HG02763 (cell line): ENCODE results near the gene FLNB.

ENCODE experiments used
- ATAC-seq: cut with Tn5 transposase; IDR thresholded peaks from one replicate; pipeline ENCODE4 v1.9.1; 2021; ENCODE audit warnings: mild to moderate bottlenecking, moderate library complexity; ENCODE audit not compliant: unreplicated experiment

Gene FLNB

DNA sequence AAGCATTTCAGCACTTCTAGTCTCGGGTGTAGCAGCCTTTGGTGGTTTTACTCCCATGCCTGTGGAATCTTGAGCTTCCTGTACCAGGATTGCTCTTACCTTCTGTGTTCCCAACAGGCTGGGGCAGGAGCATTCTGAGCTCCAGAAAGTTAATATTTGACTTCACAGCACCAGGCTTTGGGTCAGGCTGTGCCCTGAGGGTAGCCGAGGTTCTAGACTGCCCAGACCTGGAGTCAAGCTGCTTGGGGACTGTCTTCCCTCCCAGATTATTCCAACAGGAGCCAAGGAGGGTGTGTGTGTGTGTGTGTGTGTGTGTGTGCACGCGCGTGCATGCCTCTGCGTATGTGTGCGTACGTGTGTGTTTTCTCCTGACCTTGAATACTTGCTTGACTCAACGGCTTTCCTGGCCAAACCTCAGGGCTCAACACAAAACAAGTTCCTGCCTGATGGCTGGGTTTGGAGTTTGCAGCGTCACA, 94.8 kb downstream of the FLNB start:
- no peak for ATAC-seq

DNA sequence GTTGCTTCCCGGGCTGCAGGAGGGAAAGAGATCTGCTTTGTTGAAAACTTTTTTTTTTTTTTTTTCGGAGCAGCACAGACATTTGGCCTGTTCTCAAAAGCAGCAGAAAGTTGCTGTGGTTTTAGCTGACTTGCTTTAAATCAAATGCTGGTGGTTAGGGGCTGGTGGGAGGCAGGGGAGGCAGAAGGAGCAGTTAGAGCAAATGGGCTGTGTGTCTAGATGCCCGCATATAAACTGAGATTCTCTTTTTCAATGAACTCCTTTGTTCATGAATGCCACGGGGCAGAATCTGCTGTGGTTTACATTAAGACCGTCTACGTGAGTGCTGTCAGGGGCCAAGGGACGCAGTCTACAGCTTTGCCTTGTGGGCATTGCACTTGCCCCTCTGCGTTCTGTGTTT, 95.9 kb downstream of the FLNB start:
- ATAC-seq, result no peak

DNA sequence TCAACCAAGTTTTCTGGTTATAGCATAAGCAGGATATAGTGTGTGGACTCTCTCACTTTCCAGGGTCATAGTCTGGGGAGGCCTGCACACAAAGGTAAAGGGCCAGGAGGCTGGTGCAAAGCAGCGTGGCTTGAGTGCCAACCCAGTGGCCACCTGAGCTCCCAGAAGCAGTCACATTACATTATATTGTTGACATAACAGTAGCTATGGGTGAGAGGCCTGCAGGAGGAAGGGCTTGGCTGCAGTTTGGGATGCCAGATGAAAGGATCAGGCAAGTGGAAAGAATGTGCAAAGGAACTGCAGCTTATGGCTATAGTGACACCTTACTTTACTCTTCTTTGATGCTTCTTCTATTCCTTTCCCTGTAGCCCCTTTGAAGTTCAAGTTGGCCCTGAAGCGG, 96.5 kb downstream of the FLNB start:
- ATAC-seq, result no peak

DNA sequence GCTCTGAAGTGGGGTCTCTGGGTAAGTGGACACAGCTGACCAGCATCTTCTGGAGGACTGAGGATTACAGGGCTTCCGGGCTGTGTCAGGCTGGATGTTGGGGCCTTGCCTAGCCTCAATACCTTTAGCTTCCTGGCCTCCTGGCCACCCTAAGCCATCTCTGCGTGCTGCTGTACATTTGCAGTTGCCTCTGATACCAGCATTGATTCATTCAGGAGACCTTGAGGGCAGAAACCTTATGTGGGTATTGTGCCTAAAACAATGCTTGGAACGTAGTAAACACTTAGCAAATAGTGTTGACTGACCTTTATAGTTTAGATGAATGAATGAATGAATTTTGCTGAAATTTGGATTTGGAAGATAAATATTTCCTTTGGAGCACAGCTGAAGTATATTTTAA, 97.0 kb downstream of the FLNB start:
- no peak for ATAC-seq

DNA sequence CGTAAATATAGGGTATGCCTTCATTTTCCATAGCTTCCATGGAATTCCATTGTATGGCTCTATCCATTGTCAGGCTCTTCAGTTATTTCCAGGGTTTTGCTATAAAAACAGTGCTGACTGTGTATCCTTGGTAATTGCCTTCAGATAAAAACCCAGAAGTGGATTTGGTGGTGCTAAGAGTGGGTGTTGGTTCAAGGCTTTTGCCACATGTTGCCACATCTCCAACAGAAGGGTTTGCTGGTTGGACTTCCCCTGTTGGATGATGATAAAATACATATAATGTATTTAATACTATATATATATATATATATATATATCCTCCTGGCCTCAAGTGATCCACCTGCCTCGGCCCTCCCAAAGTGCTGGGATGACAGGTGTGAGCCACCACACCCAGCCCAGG, 97.8 kb downstream of the FLNB start:
- no peak for ATAC-seq

DNA sequence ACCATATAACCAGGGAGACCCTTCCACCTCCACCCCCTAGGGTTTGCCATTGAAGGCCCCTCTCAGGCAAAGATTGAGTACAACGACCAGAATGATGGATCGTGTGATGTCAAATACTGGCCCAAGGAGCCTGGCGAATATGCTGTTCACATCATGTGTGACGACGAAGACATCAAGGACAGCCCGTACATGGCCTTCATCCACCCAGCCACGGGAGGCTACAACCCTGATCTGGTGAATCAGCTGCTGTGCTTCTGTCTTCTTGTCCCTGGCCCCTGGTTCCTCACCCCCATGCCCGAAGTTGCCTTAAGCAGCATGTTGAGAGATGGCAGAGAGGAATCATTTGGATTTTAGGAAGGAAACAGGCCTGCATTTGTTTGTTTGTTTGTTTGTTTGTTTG, 98.4 kb downstream of the FLNB start:
- no peak for ATAC-seq

DNA sequence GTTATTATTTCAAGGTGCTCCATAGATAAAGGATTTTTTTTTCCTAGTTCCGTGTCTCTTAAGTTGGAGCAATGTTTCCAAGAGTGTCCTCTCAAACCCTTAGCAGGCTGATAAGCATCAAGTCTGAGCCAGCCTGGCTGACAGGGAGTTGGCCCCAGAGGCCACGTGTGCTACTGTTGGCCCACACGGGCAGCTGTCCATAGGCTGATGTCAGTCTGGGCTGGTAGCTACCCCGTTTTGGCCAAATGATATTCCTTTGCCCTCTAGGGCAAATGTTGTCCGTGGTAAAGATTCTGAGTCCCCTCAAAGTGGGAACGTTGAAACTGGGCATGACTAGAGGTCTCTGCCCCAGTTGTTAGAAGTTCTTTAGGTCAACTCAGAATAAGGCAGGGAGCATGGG, 99.4 kb downstream of the FLNB start:
- no peak for ATAC-seq

DNA sequence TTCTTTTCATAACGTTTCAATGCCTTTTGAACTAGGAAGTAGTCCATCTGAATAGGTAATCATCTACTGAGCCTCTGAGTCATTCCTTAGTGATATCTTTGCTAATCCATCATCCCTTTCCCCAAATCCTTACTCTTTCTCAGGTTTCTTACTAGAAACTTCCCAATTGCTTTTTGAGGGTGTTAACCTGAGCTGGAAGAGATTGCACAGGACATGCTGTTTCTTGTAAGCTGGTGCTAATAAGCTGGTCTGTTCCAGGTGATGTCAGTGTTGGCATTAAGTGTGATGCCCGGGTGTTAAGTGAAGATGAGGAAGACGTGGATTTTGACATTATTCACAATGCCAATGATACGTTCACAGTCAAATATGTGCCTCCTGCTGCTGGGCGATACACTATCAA, 101.5 kb downstream of the FLNB start:
- ATAC-seq, result no peak

DNA sequence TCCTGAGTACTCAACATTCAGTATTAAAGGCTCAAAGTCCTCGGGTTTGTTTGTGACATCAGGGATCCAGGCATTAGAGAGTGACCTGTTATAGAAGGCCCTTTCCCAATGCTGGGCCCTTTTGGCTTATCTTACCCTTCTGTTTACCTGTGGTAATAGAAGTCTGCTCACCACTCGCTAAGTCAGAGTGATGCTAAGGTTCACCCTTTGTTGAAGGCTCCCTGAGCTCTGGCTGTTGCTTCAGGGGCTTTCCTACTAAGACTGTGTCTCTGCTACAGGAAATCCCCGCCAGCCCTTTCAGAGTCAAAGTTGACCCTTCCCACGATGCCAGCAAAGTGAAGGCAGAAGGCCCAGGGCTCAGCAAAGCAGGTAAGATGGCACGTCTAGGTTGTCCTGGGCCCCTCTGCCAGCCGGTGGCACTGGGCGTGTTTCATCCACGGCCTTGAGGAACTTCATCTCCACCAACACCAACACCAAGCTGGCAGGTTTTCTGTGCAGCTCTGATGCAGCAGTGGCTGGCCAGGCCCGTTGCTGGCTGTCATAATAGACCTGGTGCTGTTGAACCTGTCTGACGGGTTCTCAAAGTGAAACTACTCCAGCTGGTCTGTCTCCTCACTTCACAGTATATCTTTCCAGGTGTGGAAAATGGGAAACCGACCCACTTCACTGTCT, 103.4 kb downstream of the FLNB start:
- ATAC-seq, result peak; percentile 48

DNA sequence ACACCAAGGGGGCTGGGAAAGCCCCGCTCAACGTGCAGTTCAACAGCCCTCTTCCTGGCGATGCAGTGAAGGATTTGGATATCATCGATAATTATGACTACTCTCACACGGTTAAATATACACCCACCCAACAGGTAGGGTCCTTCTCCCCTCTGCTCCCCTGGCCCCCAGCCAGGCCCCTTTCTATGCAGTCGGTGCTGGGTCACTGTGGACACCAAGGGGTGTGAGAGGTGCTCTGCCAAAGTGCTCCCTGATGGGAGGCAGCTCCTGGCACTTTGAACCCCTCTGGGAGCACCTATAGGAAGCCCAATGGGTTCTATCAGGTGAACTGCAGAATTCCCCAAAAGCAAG, 103.9 kb downstream of the FLNB start:
- no peak for ATAC-seq

DNA sequence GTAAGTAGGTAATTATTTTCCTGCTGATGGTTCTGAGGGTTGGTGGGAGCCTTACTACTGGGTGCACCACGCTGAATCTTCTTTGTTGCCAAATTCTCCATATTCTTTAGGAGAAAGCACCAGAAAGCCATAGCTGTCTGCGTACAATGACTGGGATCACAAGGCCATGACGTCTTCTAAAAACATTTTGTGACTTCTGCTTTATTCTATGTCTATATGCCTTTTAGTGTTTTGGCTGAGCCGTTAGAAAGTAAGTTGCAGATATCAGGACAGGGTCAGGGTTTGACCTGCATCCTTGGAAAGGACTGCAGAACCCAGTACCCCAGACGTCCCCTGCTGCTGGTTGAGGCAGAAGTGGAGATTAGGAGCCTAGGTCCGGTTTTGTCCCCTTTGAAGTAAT, 107.0 kb downstream of the FLNB start:
- ATAC-seq, result no peak

DNA sequence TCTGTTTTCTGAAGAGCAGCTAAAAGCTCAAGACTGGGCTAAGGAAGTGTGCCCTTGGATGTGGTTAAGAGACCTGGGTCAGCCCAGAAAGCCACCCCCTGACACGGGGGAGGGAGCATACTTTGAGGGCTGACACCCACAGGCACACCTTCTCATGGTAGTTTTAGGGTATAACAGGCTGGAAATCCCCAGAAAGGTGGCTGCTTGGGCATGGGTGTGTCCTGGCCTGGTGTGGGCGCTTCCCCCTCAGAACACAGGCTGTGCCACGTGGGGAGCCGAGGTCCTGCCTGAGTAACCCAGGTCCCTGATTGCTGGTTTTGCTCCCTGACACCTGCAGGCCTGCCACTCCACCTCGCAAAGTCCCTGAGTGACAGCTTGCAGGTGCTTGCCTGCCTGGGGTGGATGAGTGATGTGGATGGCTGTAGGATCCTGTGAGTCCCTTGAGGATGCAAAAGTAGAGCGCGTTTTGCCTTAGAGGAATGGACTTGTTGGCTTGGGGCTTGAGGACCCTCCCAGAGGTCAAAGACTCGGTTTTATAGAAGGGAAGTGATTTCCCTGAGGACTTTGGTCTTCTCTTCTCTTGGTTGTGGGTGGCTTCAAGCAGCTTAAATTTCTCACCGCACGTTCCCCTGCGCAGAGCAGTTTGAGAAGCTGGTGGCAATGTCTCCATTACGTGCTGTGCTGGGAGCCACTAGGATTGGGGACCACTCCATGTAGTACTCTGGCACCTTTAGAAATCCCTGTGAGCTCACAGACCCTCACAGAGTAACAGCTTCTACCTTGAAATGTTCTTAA, 108.1 kb downstream of the FLNB start:
- peak; percentile 65 for ATAC-seq

DNA sequence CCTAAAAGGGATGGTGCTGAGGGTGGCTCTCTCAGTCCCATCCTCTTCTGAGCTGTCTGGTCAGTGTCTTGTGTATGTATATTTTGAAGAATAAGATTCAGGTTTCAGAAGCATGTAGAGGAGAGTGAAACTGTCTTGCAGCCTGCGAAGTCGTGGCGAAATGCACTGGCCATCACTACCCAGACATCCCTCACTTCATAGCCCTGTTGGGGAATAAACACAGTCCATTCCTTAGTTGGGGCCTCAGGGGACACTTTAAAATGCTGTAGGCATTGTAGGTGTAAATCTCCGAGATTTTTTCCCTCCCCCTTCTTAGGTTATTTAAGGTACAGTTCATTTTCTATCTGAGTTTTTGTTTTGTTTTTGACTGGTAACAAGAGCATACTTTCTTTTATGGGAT, 108.8 kb downstream of the FLNB start:
- ATAC-seq, result peak; percentile 11

DNA sequence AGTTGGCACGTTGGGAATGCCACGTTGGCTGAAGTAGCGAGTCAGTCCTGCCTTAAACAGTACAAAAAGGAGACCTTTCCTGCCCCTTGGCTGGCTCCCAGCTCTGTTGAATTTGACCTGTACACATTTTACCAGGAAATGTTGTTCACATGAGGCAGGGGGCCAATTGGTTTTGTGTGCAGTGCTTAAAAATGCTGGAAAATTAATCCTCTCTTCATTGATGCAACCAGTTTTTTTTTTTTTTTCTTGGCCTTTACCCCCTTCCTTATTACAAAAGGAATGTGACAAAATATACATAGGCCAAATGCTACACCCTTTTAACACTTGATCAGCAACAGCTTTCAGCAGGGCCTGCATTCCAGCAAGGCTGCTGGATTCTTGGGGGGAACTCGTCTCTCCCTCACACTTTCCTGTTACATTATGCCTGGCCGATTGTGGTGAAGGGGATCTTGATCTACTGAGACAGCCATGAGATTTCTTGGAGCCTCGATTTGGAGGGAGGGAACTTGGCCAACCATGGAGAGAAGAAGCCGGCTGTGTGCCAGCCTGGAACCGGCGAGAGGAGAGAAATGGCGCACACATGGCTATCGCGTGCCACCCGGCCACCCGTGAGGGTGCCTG, 109.4 kb downstream of the FLNB start:
- no peak for ATAC-seq

DNA sequence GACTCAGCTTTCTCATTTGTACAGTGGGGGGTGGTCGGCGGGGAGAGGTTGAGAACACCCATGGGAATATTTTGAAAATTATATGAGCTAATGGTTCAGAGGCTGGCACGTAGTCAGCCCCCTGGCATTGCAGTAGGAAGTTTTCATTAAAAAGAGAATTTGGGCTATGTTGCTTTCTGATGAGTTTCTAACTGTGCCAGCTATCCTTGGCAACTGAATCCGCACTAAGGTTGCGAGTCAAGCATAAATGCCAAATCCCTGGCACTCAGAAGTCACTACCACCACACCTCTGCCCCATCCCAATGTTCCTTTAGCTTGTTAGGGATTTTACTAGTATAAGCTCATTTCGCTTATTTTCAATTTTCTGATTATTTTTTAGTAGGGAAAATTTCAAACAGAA, 111.0 kb downstream of the FLNB start:
- ATAC-seq, result no peak

DNA sequence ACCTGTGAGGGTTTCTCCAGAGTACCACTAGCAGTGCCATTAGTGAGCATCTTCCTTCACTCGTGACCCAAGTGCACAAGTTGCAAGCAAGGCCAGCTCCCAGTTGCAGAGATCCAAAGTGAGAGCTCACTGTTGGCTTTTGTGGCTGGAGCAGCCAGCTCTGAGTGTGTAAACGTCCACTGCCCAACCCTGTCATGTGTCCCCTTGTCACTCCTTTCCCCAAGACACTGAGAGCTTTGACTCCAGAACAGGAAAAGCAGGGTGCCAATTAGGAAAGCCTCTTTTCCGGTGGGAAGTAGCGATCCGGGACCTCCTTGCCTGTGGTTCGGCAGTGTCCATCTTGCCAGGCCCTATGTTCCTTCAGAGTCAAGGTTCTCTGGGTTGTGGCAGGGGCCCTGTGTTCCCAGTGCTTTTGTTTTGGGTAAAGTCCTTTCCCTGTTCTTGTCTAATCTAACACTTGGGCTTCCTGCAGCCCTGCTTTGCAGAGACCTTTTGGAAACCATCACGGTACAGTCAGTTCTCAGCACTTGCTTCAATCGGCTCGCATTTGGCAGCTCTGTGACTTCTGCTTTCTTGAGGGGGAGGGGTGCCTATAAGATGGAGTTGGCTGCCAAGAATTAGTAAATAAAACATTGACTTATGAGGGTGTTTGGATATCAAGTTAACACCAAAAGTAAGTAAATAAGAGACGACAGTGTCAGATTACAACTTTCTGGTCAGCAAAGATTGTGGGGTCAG, 112.0 kb downstream of the FLNB start:
- ATAC-seq, result no peak

DNA sequence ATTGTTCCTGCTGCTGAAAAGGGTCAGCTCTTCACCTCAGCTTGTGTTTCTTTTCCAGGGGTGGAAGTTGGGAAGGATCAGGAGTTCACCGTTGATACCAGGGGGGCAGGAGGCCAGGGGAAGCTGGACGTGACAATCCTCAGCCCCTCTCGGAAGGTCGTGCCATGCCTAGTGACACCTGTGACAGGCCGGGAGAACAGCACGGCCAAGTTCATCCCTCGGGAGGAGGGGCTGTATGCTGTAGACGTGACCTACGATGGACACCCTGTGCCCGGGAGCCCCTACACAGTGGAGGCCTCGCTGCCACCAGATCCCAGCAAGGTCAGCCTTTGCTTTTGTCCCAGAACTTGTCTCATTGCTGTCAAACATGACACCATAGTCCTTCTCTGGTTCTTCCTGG, 113.0 kb downstream of the FLNB start:
- ATAC-seq, result no peak

DNA sequence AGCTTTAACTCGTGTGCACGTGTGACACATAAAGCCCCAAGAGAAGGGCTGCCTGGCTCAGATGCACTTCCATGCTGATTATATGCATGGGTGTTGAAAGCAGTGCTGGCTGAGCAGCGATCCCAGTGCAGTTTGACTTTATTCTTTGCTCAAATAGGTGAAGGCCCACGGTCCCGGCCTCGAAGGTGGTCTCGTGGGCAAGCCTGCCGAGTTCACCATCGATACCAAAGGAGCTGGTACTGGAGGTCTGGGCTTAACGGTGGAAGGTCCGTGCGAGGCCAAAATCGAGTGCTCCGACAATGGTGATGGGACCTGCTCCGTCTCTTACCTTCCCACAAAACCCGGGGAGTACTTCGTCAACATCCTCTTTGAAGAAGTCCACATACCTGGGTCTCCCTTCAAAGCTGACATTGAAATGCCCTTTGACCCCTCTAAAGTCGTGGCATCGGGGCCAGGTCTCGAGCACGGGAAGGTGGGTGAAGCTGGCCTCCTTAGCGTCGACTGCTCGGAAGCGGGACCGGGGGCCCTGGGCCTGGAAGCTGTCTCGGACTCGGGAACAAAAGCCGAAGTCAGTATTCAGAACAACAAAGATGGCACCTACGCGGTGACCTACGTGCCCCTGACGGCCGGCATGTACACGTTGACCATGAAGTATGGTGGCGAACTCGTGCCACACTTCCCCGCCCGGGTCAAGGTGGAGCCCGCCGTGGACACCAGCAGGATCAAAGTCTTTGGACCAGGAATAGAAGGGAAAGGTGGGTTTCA, 114.9 kb downstream of the FLNB start:
- ATAC-seq, result no peak

DNA sequence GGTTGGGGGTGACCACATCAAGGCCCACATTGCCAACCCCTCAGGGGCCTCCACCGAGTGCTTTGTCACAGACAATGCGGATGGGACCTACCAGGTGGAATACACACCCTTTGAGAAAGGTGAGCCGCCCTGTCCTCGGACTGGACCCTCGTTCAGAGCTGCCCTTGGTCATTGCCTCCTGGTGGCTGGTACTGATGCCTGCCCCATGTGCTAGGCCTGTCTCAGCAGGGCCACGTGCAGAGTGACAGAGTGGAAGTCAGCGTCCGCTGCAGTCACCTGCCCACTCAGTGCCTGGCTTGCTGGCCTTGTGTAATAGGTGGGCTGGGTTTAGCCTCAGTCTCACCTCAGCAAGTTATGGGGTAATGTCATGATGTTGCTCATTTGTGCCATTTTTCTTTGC, 116.2 kb downstream of the FLNB start:
- ATAC-seq, result no peak

DNA sequence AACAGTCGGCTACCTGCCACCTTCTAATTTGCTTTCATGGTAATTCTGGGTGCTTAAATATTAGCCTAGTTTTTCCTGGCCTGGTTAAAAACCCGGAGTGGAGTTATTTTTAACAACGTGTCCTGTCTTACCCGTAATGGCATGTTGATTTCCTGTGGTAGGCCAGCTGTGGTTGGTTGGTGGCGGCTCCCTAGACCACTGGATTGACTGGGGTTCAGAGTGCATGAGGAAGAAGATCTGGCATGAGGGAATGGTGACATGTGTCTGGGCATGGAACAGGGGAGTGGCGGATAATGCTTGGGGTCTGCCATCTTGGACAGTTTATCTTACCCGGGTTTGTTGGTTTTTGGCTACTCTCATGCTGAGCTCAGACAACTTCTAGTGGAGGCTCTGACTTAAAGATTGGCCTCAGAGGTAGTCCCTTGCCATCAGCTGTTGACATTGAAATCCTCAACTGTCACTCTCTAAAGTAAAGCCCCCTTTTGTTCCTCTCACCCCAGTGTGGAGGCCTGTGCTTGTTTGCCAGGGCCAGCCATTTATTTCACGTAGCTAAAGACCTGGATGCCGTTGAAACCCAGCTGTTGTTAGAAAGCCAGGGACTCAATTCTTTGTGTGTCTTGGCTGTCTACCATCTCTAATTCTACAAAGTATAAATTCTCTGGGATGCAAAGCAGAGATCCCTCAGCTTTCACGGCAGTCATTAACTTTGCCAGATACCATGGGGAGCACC, 121.0 kb downstream of the FLNB start:
- ATAC-seq, result no peak
